GM03348 (cell line): Measurements from ENCODE around the gene SCMH1.

Source experiments
- DNase-seq: peaks from one replicate; pipeline ENCODE4 v3.0.0; 2012; ENCODE audit warnings: low spot score

SCMH1 gene

GRCh38 chr1:41025979-41026819 is 215.9 kb downstream of the SCMH1 start:
- no peak for DNase-seq

GRCh38 chr1:41024953-41025352 is 217.2 kb downstream of the SCMH1 start:
- no peak for DNase-seq

DNA sequence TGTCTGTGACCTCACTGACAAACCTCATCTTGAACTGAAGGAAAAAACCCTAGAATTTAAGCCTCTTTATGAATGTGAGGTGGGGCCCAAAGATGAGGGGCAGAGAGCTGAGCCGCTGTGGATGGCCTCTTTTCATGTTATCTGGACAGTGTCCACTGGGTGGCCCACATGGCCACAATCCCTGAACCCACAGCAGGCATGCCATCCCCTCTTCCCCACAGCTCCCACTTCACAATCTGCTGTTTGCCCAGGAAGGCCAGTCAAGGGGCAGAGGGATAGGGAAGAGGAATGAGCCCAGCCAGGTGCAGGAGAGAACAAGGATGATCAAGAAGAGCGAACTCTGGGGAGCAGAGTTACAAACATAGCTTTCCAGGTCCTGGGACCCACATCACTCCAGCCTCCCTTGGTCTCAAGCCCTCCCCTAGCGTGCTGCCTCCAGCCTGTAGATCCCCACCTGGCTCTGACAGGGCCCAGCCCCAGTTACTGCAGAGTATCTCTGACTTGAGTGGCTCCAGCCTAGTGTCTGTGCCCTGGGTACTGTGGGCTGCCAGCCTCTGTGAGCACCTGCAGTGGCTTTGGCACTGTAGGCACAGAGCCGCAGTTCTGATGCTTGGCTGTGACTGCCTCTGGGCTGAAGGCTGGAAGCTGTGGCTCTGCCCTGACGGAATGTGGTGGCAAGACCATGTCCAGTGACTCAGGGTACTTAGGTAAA is 218.7 kb downstream of the SCMH1 start:
- DNase-seq: peak; percentile 58

GRCh38 chr1:41022424-41022823 is 219.7 kb downstream of the SCMH1 start:
- no peak for DNase-seq

GRCh38 chr1:41021526-41022308 is 220.4 kb downstream of the SCMH1 start, which contains the start of gene SLFNL1:
Gene SLFNL1, minus strand, starts transcription at chr1:41021725. Its CDS starts 1,065 bp downstream, at chr1:41020660.
- DNase-seq: peak; percentile 41

DNA sequence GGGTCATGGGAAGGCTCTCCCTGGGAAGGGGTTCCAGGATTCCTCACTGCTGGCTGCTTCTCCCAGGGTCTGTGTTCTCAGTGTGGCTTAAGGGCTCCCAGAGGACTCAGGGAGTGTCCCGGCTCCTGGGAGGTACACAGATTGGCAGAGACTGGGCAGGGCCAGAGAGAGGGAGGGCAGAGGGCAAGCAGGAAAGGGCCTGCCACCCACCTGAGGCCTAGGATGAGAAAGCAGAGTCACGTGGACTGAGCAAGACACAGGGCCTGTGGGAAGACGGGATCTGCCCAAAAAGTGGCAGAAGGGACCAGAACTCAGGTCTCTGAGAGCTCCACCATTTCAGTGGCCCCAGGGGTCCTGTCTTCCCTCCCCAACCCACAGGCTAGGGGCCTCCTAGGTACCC is 221.5 kb downstream of the SCMH1 start:
- DNase-seq: no peak

- no peak for DNase-seq
Measured at GRCh38 chr1:41020109-41020576, 222.0 kb downstream of the SCMH1 start.

GRCh38 chr1:41019353-41019745 is 222.8 kb downstream of the SCMH1 start:
- DNase-seq: no peak

DNA sequence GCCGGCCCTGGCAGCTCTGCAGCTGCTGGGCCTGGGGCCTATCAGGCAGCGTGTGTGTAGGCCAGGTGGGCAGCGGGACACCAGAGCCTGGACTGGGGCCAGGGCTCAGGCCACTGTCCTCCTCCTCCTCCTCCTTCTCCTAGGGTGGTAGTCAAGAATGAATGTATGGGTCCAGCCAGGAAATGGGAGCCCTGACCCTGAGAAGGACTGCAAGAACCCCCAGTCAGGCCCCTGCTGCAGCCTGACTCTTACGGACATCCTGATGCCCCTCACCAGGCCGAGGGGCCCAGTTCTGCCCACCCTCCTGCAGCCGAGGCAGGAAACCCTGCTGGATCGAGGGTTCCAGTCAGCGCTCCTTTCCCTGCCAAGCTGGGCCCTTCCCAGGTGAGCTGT is 224.1 kb downstream of the SCMH1 start:
- DNase-seq: no peak

GRCh38 chr1:41017141-41018017 is 224.7 kb downstream of the SCMH1 start:
- DNase-seq: no peak

- DNase-seq: no peak
Measured at GRCh38 chr1:41015897-41016470, 226.1 kb downstream of the SCMH1 start.

- DNase-seq: no peak
Measured at GRCh38 chr1:41015281-41015896, 226.7 kb downstream of the SCMH1 start.

- no peak for DNase-seq
Measured at GRCh38 chr1:41014871-41015270, 227.2 kb downstream of the SCMH1 start.

- DNase-seq: no peak
Measured at GRCh38 chr1:41013796-41014195, 228.3 kb downstream of the SCMH1 start.

- no peak for DNase-seq
Measured at GRCh38 chr1:41013024-41013423, 229.1 kb downstream of the SCMH1 start.

DNA sequence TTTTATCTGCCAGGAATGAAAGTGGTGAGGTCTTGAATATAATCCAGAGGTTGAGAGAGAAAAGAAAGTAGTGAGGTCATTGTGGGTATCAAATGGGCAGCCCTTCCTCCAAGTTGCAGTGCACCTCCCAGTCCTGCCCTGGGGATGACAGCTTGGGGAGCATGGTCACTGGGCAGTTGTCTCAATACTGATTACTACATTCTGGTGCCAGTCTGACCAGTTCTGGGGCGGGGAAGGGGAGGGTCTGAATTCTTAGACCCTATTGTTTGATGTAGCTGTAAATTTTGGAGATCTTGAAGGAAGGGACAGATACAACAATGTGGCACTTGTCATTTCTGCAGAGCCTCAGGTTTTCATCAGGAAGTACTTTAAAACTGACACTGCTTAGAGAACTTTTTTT is 231.8 kb downstream of the SCMH1 start:
- DNase-seq: no peak

- no peak for DNase-seq
Measured at GRCh38 chr1:41009466-41009865, 232.6 kb downstream of the SCMH1 start.

- DNase-seq: no peak
Measured at GRCh38 chr1:41006942-41007865, 234.9 kb downstream of the SCMH1 start.

DNA sequence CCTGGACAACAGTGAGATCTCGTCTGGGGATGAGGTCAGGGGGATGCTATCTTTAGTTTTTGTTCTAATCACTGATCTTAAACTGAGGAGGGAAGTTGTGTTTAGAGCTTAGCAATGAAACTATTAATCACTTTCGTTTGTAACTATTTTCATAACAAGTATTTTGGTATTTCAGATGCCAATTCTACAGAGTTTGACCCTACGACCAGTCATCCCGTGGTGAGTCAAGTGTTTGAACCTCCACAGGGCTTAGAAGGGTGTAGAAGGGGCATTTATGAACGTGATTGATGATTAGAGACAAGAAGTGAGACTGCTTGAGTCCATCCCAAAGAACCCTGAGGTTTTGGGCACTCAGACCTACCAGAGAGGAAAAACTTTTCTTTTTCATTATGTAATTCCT is 236.2 kb downstream of the SCMH1 start:
- no peak for DNase-seq
